Nephron progenitor cell (in vitro differentiated cells): ENCODE data around the gene TGFBI.

Experiments used
- DNase-seq: peaks from one replicate; pipeline ENCODE4 v3.0.0; 2021
- H3K27ac Mint-ChIP-seq: 2 replicates; pipeline ENCODE4 v1.8.0; 2021; ENCODE audit warnings: mild to moderate bottlenecking, moderate library complexity, mixed read lengths
- H3K27me3 Mint-ChIP-seq: 2 replicates; pipeline ENCODE4 v1.8.0; 2021; ENCODE audit warnings: mild to moderate bottlenecking, low read depth, mixed read lengths; ENCODE audit not compliant: poor library complexity
- H3K36me3 Mint-ChIP-seq: 2 replicates; pipeline ENCODE4 v1.8.0; 2021; ENCODE audit warnings: low read depth, mixed read lengths
- H3K4me1 Mint-ChIP-seq: 2 replicates; pipeline ENCODE4 v1.8.0; 2021; ENCODE audit warnings: mixed read lengths
- H3K4me3 Mint-ChIP-seq: 2 replicates; pipeline ENCODE4 v1.8.0; 2021; ENCODE audit warnings: mild to moderate bottlenecking, moderate library complexity, mixed read lengths
- H3K9me3 Mint-ChIP-seq: 2 replicates; pipeline ENCODE4 v1.8.0; 2021; ENCODE audit warnings: mild to moderate bottlenecking, moderate library complexity, mixed read lengths
- TF ChIP-seq, protein P1 (sequence below): fragments of 200-600 bp; sonication (generic); IDR thresholded peaks from 2 replicates; pipeline ENCODE4 v1.5.0; 2021; ENCODE audit warnings: antibody characterized with exemption

TGFBI gene

DNA sequence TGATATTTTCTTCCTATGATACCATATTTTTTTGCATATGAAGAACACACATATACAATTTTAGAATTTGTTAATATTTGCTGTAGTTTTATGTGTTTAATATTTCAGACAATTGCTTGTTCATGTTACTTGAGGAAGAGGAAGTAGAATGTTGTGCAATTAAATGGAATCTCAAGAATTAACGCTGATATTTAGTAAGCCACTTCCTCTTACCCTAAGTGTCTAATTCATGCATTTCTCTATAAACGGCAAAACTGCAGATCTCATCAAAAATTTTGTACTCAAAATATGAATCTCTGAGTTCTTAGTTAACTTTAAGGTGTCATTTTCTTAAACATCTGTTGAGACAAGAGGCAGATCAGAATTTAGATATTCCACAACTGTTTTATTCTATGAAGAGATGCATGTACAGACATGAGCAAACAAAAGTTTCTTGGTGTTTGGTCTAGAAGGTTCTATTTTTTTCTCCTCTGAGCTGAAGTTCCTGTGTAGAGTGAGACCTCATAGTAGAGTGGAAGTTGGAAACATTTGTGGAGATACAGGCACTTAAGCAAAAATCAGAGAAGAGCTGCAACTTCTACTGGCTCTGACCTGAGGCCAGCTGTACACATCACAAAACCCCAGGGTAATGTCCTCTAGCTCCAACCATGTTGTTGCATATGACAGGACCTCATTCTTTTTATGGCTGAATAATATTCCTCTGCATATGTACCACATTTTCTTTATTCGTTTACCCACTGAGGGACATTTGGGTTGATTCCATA lies 16.6 kb upstream of the TGFBI start:
- H3K4me3 Mint-ChIP-seq, result no peak overlapping the region
- no peak for DNase-seq
- H3K36me3 Mint-ChIP-seq, result no peaks in the 10 kb centered on the region
- H3K4me1 Mint-ChIP-seq, result peaks cover 21% of the 10 kb centered on the region
- TF ChIP-seq, protein P1, sequence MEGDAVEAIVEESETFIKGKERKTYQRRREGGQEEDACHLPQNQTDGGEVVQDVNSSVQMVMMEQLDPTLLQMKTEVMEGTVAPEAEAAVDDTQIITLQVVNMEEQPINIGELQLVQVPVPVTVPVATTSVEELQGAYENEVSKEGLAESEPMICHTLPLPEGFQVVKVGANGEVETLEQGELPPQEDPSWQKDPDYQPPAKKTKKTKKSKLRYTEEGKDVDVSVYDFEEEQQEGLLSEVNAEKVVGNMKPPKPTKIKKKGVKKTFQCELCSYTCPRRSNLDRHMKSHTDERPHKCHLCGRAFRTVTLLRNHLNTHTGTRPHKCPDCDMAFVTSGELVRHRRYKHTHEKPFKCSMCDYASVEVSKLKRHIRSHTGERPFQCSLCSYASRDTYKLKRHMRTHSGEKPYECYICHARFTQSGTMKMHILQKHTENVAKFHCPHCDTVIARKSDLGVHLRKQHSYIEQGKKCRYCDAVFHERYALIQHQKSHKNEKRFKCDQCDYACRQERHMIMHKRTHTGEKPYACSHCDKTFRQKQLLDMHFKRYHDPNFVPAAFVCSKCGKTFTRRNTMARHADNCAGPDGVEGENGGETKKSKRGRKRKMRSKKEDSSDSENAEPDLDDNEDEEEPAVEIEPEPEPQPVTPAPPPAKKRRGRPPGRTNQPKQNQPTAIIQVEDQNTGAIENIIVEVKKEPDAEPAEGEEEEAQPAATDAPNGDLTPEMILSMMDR, result no peak
- H3K27me3 Mint-ChIP-seq, result peaks cover 27% of the 10 kb centered on the region
- H3K27ac Mint-ChIP-seq, result no peak overlapping the region
- no peaks in the 10 kb centered on the region for H3K9me3 Mint-ChIP-seq

GRCh38 chr5:136013559-136013958 lies 15.2 kb upstream of the TGFBI start:
- Mint-ChIP-seq H3K36me3 (no peaks in the 10 kb centered on the region), H3K4me3 (no peak overlapping the region), H3K9me3 (no peaks in the 10 kb centered on the region), H3K27ac (no peak overlapping the region), H3K27me3 (peaks cover 32% of the 10 kb centered on the region), H3K4me1 (peaks cover 22% of the 10 kb centered on the region)
- TF ChIP-seq, protein P1, result no peak
- no peak for DNase-seq

DNA sequence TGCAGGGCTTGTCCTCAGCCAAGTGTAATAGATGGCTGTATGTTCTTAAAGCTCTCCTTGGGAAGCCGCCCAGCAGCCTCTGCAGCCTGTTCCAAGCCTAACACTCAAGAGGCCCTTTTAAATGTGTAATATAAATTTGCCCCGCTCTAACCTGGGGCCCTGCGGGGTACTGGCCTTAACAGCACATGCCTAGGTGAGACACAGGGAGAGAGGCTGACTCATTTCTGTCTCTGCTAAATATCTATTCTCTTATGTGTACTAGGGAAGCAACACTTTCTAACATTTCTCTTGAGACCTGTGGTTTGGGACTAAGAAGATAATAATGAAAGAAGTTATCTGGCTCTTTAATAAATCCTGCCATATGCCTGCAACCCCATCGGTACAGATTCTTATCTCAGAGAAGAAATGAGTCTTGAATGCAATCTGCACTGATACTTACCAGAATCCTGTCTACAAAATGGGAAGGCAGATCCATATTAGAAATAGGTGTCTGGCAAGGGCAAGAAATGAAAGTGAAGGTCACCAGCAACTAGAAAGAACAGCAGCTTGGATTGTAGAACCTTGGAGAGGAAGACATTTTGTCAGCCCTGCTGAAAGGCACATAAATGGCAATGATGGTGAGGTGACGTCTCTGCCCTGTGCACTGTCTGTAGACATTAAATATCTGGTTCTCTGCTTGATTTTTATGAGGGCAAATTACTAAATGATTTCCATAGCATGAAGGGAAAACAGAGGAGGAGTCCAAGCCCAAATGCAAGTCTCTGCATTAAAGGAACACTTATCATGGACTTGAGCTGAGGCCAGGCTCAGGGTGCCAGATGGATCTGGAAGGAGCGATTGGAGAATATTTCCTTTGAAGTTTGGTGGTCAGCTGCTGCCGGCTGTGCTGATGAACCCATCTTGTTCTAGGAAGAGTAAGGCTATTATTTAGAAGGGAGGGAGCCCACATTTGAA lies 14.5 kb upstream of the TGFBI start:
- TF ChIP-seq, protein P1, result no peak
- peaks cover 30% of the 10 kb centered on the region for H3K4me1 Mint-ChIP-seq
- no peak overlapping the region for H3K27ac Mint-ChIP-seq
- H3K4me3 Mint-ChIP-seq, result no peak overlapping the region
- peaks cover 32% of the 10 kb centered on the region for H3K27me3 Mint-ChIP-seq
- H3K36me3 Mint-ChIP-seq, result no peaks in the 10 kb centered on the region
- H3K9me3 Mint-ChIP-seq, result no peaks in the 10 kb centered on the region
- DNase-seq, result no peak

GRCh38 chr5:136015003-136015375 lies 13.8 kb upstream of the TGFBI start:
- Mint-ChIP-seq H3K27ac (no peak overlapping the region), H3K4me1 (peaks cover 36% of the 10 kb centered on the region), H3K36me3 (no peaks in the 10 kb centered on the region), H3K4me3 (no peak overlapping the region), H3K9me3 (no peaks in the 10 kb centered on the region), H3K27me3 (peaks cover 31% of the 10 kb centered on the region)
- TF ChIP-seq, protein P1, result no peak
- DNase-seq, result no peak

GRCh38 chr5:136015966-136016650 lies 12.7 kb upstream of the TGFBI start:
- Mint-ChIP-seq H3K9me3 (no peaks in the 10 kb centered on the region), H3K4me3 (no peak overlapping the region), H3K36me3 (no peaks in the 10 kb centered on the region), H3K4me1 (peaks cover 44% of the 10 kb centered on the region), H3K27ac (no peak overlapping the region), H3K27me3 (peaks cover 31% of the 10 kb centered on the region)
- DNase-seq, result no peak
- TF ChIP-seq, protein P1, result no peak
